ENCODE measurements around the gene TBC1D22A. TPM values are rescaled to one million over a fixed set of nuclear protein-coding genes. Genes with fewer than 3 reads are reported as not detected.
A peak's percentile ranks its signal among the peaks of the same experiment; 100 is the strongest.

TBC1D22A gene
- total and polyA plus RNA-seq, 2 donors (not counting 3 experiments of a cell fraction or from before 2014, with no cell fraction given): 26.1 to 32.4 TPM

DNA sequence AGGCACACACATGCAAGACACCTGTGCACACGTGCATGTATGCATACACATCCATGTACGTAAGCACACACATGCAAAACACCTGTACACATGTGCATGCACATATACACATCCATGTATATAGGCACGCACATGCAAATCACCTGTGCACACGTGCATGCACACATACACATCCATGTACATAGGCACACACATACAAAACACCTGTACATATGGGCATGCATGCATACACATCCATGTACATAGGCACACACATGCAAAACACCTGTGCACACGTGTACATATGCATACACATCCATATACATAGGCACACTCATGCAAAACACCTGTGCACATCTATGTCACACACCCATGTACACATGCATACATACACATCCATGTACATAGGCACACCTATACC is 458.3 kb downstream of the TBC1D22A start:
- no peak for FAIRE-seq
- H3K79me2 ChIP-seq (ENCODE audit: control insufficient read depth, insufficient read depth, low read length): no peaks in the 10 kb centered on the region

DNA sequence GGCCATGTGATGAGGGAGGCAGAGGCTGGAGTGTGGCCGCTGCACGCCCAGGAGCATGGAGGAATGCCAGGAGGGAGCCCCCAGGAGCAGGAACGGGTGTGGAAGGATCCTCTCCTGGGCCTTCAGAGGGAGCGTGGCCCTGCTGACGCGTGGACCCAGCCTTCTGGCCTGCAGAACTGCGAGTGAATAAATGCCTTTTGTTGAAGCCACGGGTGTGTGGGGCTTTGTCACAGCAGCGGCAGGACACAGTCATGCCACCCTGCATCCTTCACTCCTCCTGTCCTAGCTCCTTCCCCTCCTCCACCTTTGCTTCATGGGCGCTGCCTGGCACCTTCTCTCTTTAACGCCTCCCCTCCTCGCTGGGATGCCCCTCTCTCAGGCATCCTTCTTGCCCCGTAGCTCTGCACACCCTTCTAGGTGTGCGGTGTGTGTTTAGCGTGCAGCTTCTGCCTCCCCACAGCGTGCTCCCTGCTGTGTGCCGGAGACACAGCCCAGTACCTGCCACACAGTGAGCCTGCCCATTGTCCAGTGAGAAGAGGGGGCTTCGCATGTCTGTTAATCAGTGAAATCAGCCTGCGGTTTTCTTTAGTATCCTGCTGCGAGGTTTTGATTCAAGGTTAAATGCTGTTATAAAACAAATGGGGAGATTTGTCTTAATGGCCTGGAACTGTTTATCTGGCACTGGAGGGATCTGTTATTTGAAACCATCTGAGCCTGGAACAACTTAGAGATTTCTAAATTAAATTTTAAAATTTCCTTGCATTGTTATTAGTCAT is 459.6 kb downstream of the TBC1D22A start:
- intact Hi-C loops (cut with micrococcal nuclease): no loop called here
- Histone ChIP-seq H3K36me3 (ENCODE audit: control insufficient read depth in 2 of 2, extremely low read depth in 1 of 2, insufficient read depth in 2 of 2, low read length in 2 of 2) (no peaks in the 10 kb centered on the region), H3K9ac (replicated peaks; ENCODE audit: extremely low read depth, insufficient read depth, low read length) (no peak overlapping the region), H3K9me1 (replicated peaks; ENCODE audit: control insufficient read depth, extremely low read depth, insufficient read depth, low read length) (no peaks in the 10 kb centered on the region), H3K27ac (ENCODE audit: insufficient read depth, low read depth, low read length) (no peak overlapping the region), H3K27me3 (ENCODE audit: control insufficient read depth in 2 of 2, insufficient read depth in 2 of 2, low read length in 2 of 2) (no peaks in the 10 kb centered on the region), H3K4me2 (ENCODE audit: insufficient read depth, low read length) (no peak overlapping the region), H3K4me3 (replicated peaks in 1 of 3; ENCODE audit: insufficient read depth in 1 of 3, low read depth in 1 of 3, low read length in 3 of 3) (no peak overlapping the region), H3K4me1 (ENCODE audit: control insufficient read depth, extremely low read depth, insufficient read depth, low read length) (no peaks in the 10 kb centered on the region), H4K20me1 (replicated peaks; ENCODE audit: control insufficient read depth, extremely low read depth, insufficient read depth, low read length) (no peaks in the 10 kb centered on the region), H2AFZ (ENCODE audit: low read depth, low read length) (no peak overlapping the region), H3K79me2 (ENCODE audit: control insufficient read depth, insufficient read depth, low read length) (no peaks in the 10 kb centered on the region), H3K9me3 (replicated peaks; ENCODE audit: control insufficient read depth, insufficient read depth, low read length) (no peaks in the 10 kb centered on the region)
- DNase-seq (ENCODE audit: low read depth, low spot score) (peak; percentile 2), FAIRE-seq (no peak)
- dilution Hi-C loops (cut with MboI; ENCODE audit: extremely low pct_ligation_motif_present, low sequenced_read_pairs): no loop called here
- ChIA-PET POLR2A (no interaction called here), CTCF (no interaction called here)
- TF ChIP-seq FOS (IDR thresholded peaks at IDR 0.05; ENCODE audit: borderline replicate concordance, insufficient read depth, low read length) (no peak), POLR2AphosphoS5 (IDR thresholded peaks at IDR 0.05; ENCODE audit: insufficient read depth, low read depth, low read length) (no peak), POLR2A (IDR thresholded peaks at IDR 0.05; ENCODE audit: low read depth, low read length) (no peak), JUN (IDR thresholded peaks at IDR 0.05; ENCODE audit: borderline replicate concordance, insufficient read depth, insufficient read length, low read depth) (no peak), MYC (IDR thresholded peaks at IDR 0.05; ENCODE audit: low read depth, low read length) (no peak)
- TF ChIP-seq, protein P1, sequence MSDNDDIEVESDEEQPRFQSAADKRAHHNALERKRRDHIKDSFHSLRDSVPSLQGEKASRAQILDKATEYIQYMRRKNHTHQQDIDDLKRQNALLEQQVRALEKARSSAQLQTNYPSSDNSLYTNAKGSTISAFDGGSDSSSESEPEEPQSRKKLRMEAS (IDR thresholded peaks at IDR 0.05; ENCODE audit: insufficient read depth, insufficient read length): no peak
- no TSS peak for BruUV-seq (replicated peaks)

More for the DNA sequence above, 458.3 kb downstream of the TBC1D22A start:
- no TSS peak for BruUV-seq (replicated peaks)
- Histone ChIP-seq H3K9me1 (replicated peaks; ENCODE audit: control insufficient read depth, extremely low read depth, insufficient read depth, low read length) (no peaks in the 10 kb centered on the region), H3K9me3 (replicated peaks; ENCODE audit: control insufficient read depth, insufficient read depth, low read length) (no peaks in the 10 kb centered on the region), H3K9ac (replicated peaks; ENCODE audit: extremely low read depth, insufficient read depth, low read length) (no peak overlapping the region), H3K27me3 (ENCODE audit: control insufficient read depth in 2 of 2, insufficient read depth in 2 of 2, low read length in 2 of 2) (no peaks in the 10 kb centered on the region), H3K4me1 (ENCODE audit: control insufficient read depth, extremely low read depth, insufficient read depth, low read length) (no peaks in the 10 kb centered on the region), H2AFZ (ENCODE audit: low read depth, low read length) (no peak overlapping the region), H3K4me3 (replicated peaks in 1 of 3; ENCODE audit: insufficient read depth in 1 of 3, low read depth in 1 of 3, low read length in 3 of 3) (no peak overlapping the region), H4K20me1 (replicated peaks; ENCODE audit: control insufficient read depth, extremely low read depth, insufficient read depth, low read length) (no peaks in the 10 kb centered on the region), H3K36me3 (ENCODE audit: control insufficient read depth in 2 of 2, extremely low read depth in 1 of 2, insufficient read depth in 2 of 2, low read length in 2 of 2) (no peaks in the 10 kb centered on the region), H3K4me2 (ENCODE audit: insufficient read depth, low read length) (no peak overlapping the region), H3K27ac (ENCODE audit: insufficient read depth, low read depth, low read length) (no peak overlapping the region)
- ChIA-PET CTCF (no interaction called here), POLR2A (no interaction called here)
- DNase-seq (ENCODE audit: low read depth, low spot score): no peak
- intact Hi-C loops (cut with micrococcal nuclease) (no loop called here), dilution Hi-C loops (cut with MboI; ENCODE audit: extremely low pct_ligation_motif_present, low sequenced_read_pairs) (no loop called here)
- no peak for TF ChIP-seq FOS (IDR thresholded peaks at IDR 0.05; ENCODE audit: borderline replicate concordance, insufficient read depth, low read length)
- no peak for TF ChIP-seq MYC (IDR thresholded peaks at IDR 0.05; ENCODE audit: low read depth, low read length)
- no peak for TF ChIP-seq JUN (IDR thresholded peaks at IDR 0.05; ENCODE audit: borderline replicate concordance, insufficient read depth, insufficient read length, low read depth)
- TF ChIP-seq, protein P1 (IDR thresholded peaks at IDR 0.05; ENCODE audit: insufficient read depth, insufficient read length): peak; percentile 2
- no peak for TF ChIP-seq POLR2A (IDR thresholded peaks at IDR 0.05; ENCODE audit: low read depth, low read length)
- no peak for TF ChIP-seq EZH2 (IDR thresholded peaks at IDR 0.05; ENCODE audit: borderline replicate concordance, low read depth, low read length, severe bottlenecking)
